ENCODE results near the gene SIPA1. TPM values are rescaled to one million over a fixed set of nuclear protein-coding genes. Genes with fewer than 3 reads are reported as not detected.

Gene SIPA1
- total RNA-seq, 2 donors from 2014 or later, result 39.9 to 46.8 TPM

DNA sequence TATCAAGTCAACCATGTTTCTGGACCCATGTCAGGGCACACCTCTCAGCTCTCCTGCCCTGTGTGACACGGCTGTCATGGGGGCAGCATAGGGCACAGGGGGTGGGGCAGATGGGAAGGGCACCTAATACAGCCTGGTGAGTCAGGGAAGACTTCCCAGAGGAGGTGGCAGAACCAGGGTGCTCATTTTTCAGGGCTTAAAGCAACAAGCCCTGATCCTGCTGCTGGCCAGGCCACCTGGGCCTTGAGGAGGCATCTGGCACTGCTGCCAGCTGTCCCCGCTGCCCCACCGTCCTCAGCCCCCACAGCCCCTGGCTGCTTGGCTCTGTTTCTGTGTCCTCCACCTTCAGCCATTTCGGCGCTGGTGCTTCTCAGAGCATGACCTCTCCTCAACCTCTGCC is 28.2 kb upstream of the SIPA1 start:
- Histone ChIP-seq H3K36me3 (ENCODE audit: control insufficient read depth, insufficient read depth, low read length) (peaks cover 46% of the 10 kb centered on the region), H3K9me3 (ENCODE audit: control insufficient read depth, low read length) (no peaks in the 10 kb centered on the region), H3K4me1 (ENCODE audit: control insufficient read depth, insufficient read depth, low read length) (peaks cover 3% of the 10 kb centered on the region), H3K27me3 (ENCODE audit: control insufficient read depth, insufficient read depth, low read length, poor library complexity, severe bottlenecking) (no peaks in the 10 kb centered on the region), H3K9ac (ENCODE audit: extremely low read depth, low read length, poor library complexity, severe bottlenecking) (no peak overlapping the region), H3K4me3 (ENCODE audit: low read length) (no peak overlapping the region), H3K27ac (ENCODE audit: low read depth, low read length) (no peak overlapping the region)
- TF ChIP-seq, protein P1, sequence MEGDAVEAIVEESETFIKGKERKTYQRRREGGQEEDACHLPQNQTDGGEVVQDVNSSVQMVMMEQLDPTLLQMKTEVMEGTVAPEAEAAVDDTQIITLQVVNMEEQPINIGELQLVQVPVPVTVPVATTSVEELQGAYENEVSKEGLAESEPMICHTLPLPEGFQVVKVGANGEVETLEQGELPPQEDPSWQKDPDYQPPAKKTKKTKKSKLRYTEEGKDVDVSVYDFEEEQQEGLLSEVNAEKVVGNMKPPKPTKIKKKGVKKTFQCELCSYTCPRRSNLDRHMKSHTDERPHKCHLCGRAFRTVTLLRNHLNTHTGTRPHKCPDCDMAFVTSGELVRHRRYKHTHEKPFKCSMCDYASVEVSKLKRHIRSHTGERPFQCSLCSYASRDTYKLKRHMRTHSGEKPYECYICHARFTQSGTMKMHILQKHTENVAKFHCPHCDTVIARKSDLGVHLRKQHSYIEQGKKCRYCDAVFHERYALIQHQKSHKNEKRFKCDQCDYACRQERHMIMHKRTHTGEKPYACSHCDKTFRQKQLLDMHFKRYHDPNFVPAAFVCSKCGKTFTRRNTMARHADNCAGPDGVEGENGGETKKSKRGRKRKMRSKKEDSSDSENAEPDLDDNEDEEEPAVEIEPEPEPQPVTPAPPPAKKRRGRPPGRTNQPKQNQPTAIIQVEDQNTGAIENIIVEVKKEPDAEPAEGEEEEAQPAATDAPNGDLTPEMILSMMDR (conservative IDR thresholded peaks at IDR 0.05), result no peak
- Mint-ChIP-seq H3K27ac (no peak overlapping the region), H3K9me3 (no peaks in the 10 kb centered on the region), H3K27me3 (ENCODE audit: insufficient read depth) (peaks cover 2% of the 10 kb centered on the region), H3K4me1 (peaks cover 8% of the 10 kb centered on the region), H3K4me3 (no peak overlapping the region), H3K36me3 (ENCODE audit: low read depth) (peaks cover 38% of the 10 kb centered on the region)
- DNase-seq, result no peak
- 93 to 94% methylated on average over 5 of the region's 5 CpGs for WGBS, 2 experiments (ENCODE audit: insufficient coverage in 1 of 2, insufficient read length in 1 of 2)

DNA sequence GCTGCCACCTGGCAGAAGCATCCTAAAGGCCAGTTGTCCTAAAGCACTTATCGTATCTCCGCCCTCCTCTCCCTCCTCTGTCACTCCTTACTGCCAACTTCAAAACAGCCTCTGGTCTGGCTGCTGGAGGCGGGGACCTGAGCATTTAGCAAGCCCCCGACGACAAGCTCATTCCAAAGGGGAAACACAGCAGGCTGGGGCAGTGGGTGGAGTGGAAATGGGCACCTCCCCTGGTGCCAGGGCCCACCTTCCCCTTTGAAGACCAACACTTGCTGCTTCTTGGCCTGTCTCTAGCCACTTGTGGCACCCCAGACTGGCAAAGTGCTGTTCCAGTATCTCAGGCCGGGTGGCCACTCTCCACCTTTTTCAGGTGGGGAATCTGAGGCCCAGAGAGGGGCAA is 27.5 kb upstream of the SIPA1 start:
- no peaks in the 10 kb centered on the region for H3K9me3 ChIP-seq (ENCODE audit: control insufficient read depth, low read length)
- no peak overlapping the region for H3K27ac ChIP-seq (ENCODE audit: low read depth, low read length)
- no peaks in the 10 kb centered on the region for H3K9me3 Mint-ChIP-seq
- 59 to 87% methylated on average over 5 to 6 of the region's 6 CpGs for WGBS, 2 experiments (ENCODE audit: insufficient coverage in 1 of 2, insufficient read length in 1 of 2)
- no peak overlapping the region for H3K9ac ChIP-seq (ENCODE audit: extremely low read depth, low read length, poor library complexity, severe bottlenecking)
- no peak for DNase-seq
- no peak overlapping the region for H3K4me3 Mint-ChIP-seq
- peaks cover 2% of the 10 kb centered on the region for H3K27me3 Mint-ChIP-seq (ENCODE audit: insufficient read depth)
- H3K4me1 Mint-ChIP-seq, result peaks cover 8% of the 10 kb centered on the region
- H3K4me3 ChIP-seq (ENCODE audit: low read length), result no peak overlapping the region
- peaks cover 33% of the 10 kb centered on the region for H3K36me3 Mint-ChIP-seq (ENCODE audit: low read depth)
- H3K36me3 ChIP-seq (ENCODE audit: control insufficient read depth, insufficient read depth, low read length), result peaks cover 38% of the 10 kb centered on the region
- no peak overlapping the region for H3K27ac Mint-ChIP-seq
- no peaks in the 10 kb centered on the region for H3K27me3 ChIP-seq (ENCODE audit: control insufficient read depth, insufficient read depth, low read length, poor library complexity, severe bottlenecking)
- H3K4me1 ChIP-seq (ENCODE audit: control insufficient read depth, insufficient read depth, low read length), result peaks cover 3% of the 10 kb centered on the region
- TF ChIP-seq, protein P1 (conservative IDR thresholded peaks at IDR 0.05), result no peak

DNA sequence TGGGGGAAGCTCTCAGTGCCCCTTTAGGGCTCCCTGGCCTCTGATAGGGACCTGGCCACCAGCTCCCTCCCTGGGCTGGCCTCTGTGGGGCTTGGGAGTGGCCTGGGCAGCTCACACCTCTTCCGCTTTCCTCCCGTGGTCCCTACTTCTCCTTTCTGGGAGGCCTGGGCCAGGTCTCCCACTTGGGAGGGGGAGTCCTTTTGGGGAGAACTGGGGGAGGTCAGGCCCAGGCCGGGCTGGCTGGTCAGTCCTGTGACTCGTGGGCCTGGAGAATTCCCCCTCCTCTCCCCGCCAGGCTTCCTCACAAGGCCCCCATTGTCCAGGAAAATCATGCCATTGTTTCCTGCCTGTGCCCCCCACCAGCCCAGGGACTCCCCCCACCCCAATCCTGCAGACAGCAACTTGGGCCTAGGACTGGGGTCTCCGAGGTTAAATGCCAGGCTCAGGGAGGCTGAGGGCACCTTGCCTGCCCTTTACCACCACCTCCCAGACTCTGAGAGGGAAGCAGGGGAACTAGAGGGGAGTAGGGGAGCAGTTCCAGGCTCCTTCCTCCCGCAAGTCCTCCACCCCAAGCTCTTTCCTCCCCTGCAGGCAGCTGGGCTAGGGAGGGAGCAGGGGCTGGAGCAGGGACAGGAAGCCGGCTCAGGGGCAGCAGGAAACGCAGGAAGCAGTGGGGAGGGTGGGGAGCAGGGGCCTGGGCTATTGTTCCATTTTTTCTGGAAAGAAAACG is 26.7 kb upstream of the SIPA1 start:
- Histone ChIP-seq H3K9me3 (ENCODE audit: control insufficient read depth, low read length) (no peaks in the 10 kb centered on the region), H3K4me1 (ENCODE audit: control insufficient read depth, insufficient read depth, low read length) (peaks cover 3% of the 10 kb centered on the region), H3K36me3 (ENCODE audit: control insufficient read depth, insufficient read depth, low read length) (peaks cover 30% of the 10 kb centered on the region), H3K9ac (ENCODE audit: extremely low read depth, low read length, poor library complexity, severe bottlenecking) (no peak overlapping the region), H3K27ac (ENCODE audit: low read depth, low read length) (no peak overlapping the region), H3K27me3 (ENCODE audit: control insufficient read depth, insufficient read depth, low read length, poor library complexity, severe bottlenecking) (no peaks in the 10 kb centered on the region), H3K4me3 (ENCODE audit: low read length) (no peak overlapping the region)
- Mint-ChIP-seq H3K4me3 (no peak overlapping the region), H3K9me3 (no peaks in the 10 kb centered on the region), H3K27ac (no peak overlapping the region), H3K27me3 (ENCODE audit: insufficient read depth) (peaks cover 2% of the 10 kb centered on the region), H3K36me3 (ENCODE audit: low read depth) (peaks cover 28% of the 10 kb centered on the region), H3K4me1 (peaks cover 8% of the 10 kb centered on the region)
- TF ChIP-seq, protein P1 (conservative IDR thresholded peaks at IDR 0.05), result no peak
- DNase-seq, result no peak
- WGBS, 2 experiments (ENCODE audit: insufficient coverage in 1 of 2, insufficient read length in 1 of 2), result 70 to 74% methylated on average over 3 to 9 of the region's 10 CpGs

Measured in endodermal cell (in vitro differentiated cells).